ENCODE measurements around the gene GNPNAT1.

The GNPNAT1 gene

DNA sequence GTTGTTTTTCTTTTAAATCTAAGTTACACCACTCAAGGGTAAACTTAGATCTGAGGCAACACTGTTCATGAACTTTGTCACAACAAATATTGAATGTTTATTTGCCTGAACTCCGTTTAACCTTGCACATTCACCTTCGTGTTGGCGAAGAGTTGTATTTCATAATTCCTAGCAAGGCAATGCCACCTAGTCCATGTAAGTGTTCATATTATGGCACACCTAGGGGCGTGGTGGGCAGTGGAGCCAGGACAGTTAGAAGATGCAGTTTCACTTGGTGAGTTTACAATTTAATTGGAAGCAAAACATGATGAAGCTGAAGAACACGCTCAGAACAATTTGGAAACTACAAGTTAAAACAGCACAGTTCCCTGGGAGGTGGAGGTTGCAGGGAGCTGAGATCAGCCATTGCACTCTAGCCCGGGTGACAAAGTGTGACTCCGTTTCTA is 30.4 kb upstream of the GNPNAT1 start:
- no peaks in the 10 kb centered on the region for H3K27me3 ChIP-seq (replicated peaks)
- DNase-seq: no peak
- H3K36me3 ChIP-seq (replicated peaks): no peaks in the 10 kb centered on the region
- H3K27ac ChIP-seq: no peak overlapping the region
- no peak overlapping the region for H3K4me3 ChIP-seq (ENCODE audit: low read depth, low read length)
- in situ Hi-C loops (cut with HindIII; ENCODE audit: low pct_ligation_motif_present, low sequenced_read_pairs): no loop called here
- no peak for TF ChIP-seq CTCF (IDR thresholded peaks at IDR 0.05; ENCODE audit: low read depth, low read length, missing control alignments)

- Histone ChIP-seq H3K27me3 (replicated peaks) (no peaks in the 10 kb centered on the region), H3K27ac (no peak overlapping the region), H3K36me3 (replicated peaks) (no peaks in the 10 kb centered on the region), H3K4me3 (ENCODE audit: low read depth, low read length) (no peak overlapping the region)
- no peak for DNase-seq
- TF ChIP-seq CTCF (IDR thresholded peaks at IDR 0.05; ENCODE audit: low read depth, low read length, missing control alignments): no peak
- in situ Hi-C loops (cut with HindIII; ENCODE audit: low pct_ligation_motif_present, low sequenced_read_pairs): no loop called here
Measured at GRCh38 chr14:52808101-52808500, 16.7 kb upstream of the GNPNAT1 start.

- no peak for TF ChIP-seq CTCF (IDR thresholded peaks at IDR 0.05; ENCODE audit: low read depth, low read length, missing control alignments)
- in situ Hi-C loops (cut with HindIII; ENCODE audit: low pct_ligation_motif_present, low sequenced_read_pairs): no loop called here
- DNase-seq: no peak
Measured at GRCh38 chr14:52806115-52806514, 14.7 kb upstream of the GNPNAT1 start.

DNA sequence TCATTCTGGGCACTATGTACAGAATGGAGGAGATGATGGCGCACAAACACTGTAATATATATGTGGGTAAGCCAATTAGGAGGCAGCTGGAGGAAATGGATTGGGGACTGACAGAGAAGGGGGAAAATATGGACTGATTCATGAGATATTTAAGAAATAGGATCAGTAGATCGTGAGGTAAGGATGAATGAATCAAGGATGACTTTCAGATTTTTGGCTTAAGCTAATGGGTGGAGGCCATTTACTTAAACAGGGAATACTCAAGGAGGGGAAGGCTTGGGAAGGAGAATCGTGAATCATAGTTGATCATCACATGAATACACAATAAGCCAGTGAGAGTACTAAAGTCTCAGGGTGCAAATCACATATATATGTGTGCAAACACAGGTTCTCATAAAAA is 11.2 kb upstream of the GNPNAT1 start:
- Histone ChIP-seq H3K27me3 (replicated peaks) (no peaks in the 10 kb centered on the region), H3K4me3 (ENCODE audit: low read depth, low read length) (no peak overlapping the region), H3K36me3 (replicated peaks) (no peaks in the 10 kb centered on the region), H3K27ac (peak overlapping the region; percentile 88)
- peak; percentile 33 for DNase-seq
- in situ Hi-C loops (cut with HindIII; ENCODE audit: low pct_ligation_motif_present, low sequenced_read_pairs): no loop called here
- no peak for TF ChIP-seq CTCF (IDR thresholded peaks at IDR 0.05; ENCODE audit: low read depth, low read length, missing control alignments)

More at GRCh38 chr14:52806115-52806514, 14.7 kb upstream of the GNPNAT1 start:
- H3K4me3 ChIP-seq (ENCODE audit: low read depth, low read length): no peak overlapping the region
- no peak overlapping the region for H3K27ac ChIP-seq
- no peaks in the 10 kb centered on the region for H3K27me3 ChIP-seq (replicated peaks)
- H3K36me3 ChIP-seq (replicated peaks): no peaks in the 10 kb centered on the region

- Histone ChIP-seq H3K27ac (peak overlapping the region; percentile 88), H3K36me3 (replicated peaks) (no peaks in the 10 kb centered on the region), H3K4me3 (ENCODE audit: low read depth, low read length) (no peak overlapping the region), H3K27me3 (replicated peaks) (no peaks in the 10 kb centered on the region)
- peak; percentile 83 for DNase-seq
- no peak for TF ChIP-seq CTCF (IDR thresholded peaks at IDR 0.05; ENCODE audit: low read depth, low read length, missing control alignments)
- in situ Hi-C loops (cut with HindIII; ENCODE audit: low pct_ligation_motif_present, low sequenced_read_pairs): no loop called here
Measured at GRCh38 chr14:52801014-52801712, 9.8 kb upstream of the GNPNAT1 start.

DNA sequence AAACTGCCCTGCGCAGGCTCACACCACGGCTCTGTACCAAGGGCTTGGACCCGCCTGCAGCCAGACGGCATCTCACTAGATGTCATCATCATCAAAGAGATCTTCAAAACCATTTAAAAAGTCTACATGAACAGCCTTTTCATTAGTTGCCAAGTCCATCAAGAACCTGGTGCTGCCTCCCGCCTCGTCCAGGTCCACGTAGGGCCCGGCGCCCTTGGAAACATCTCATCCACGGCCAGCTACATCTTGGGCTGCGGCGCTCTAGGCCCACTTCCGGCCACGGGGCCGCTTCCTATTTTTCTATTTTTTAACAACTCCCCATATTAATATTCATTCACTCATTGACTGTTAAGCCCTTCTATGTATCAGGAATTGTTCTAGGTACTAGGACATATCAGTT is 7.4 kb upstream of the GNPNAT1 start:
- H3K36me3 ChIP-seq (replicated peaks): no peaks in the 10 kb centered on the region
- no peak overlapping the region for H3K4me3 ChIP-seq (ENCODE audit: low read depth, low read length)
- no peak for DNase-seq
- in situ Hi-C loops (cut with HindIII; ENCODE audit: low pct_ligation_motif_present, low sequenced_read_pairs): no loop called here
- TF ChIP-seq CTCF (IDR thresholded peaks at IDR 0.05; ENCODE audit: low read depth, low read length, missing control alignments): no peak
- H3K27ac ChIP-seq: no peak overlapping the region
- H3K27me3 ChIP-seq (replicated peaks): no peaks in the 10 kb centered on the region

Measured in brain microvascular endothelial cell (primary cell).